ACC112 (cell line): ENCODE data around the gene BIRC6.
"Not testable (repeated sequence)": the region's sequence is repeated elsewhere in the genome, so short reads cannot be mapped to it uniquely, and the experiment has no call there.

Experiments
- H2AFZ ChIP-seq: fragments of 200-600 bp; sonication (generic); one replicate; pipeline ENCODE4 v1.6.0; 2017; ENCODE audit warnings: antibody characterized with exemption, low read length; ENCODE audit not compliant: unreplicated experiment
- H3K27ac ChIP-seq: fragments of 200-600 bp; sonication (generic); 2 replicates; pipeline ENCODE4 v1.5.1; 2014; ENCODE audit warnings: low read depth, mild to moderate bottlenecking, antibody characterized with exemption, low read length, moderate library complexity
- H3K27me3 ChIP-seq: fragments of 200-600 bp; sonication (generic); 2 replicates; pipeline ENCODE4 v1.6.1; 2014; ENCODE audit warnings: mild to moderate bottlenecking, antibody characterized with exemption, low read length, moderate library complexity, mixed read lengths; ENCODE audit not compliant: insufficient read depth
- H3K36me3 ChIP-seq: fragments of 200-600 bp; sonication (generic); 2 replicates; pipeline ENCODE4 v1.6.1; 2016; ENCODE audit warnings: mild to moderate bottlenecking, antibody characterized with exemption, low read length, moderate library complexity, mixed read lengths; ENCODE audit not compliant: insufficient read depth
- H3K4me1 ChIP-seq: fragments of 200-600 bp; sonication (generic); one replicate; pipeline ENCODE4 v1.6.1; 2016; ENCODE audit warnings: low read length, mixed read lengths; ENCODE audit not compliant: insufficient read depth, unreplicated experiment, control insufficient read depth
- H3K4me3 ChIP-seq: fragments of 200-600 bp; sonication (generic); 2 replicates; pipeline ENCODE4 v1.5.1; 2014; ENCODE audit warnings: mild to moderate bottlenecking, low read depth, low read length
- H3K79me2 ChIP-seq: fragments of 200-600 bp; sonication (generic); one replicate; pipeline ENCODE4 v1.6.0; 2016; ENCODE audit warnings: low read length; ENCODE audit not compliant: control insufficient read depth, unreplicated experiment, insufficient read depth

The BIRC6 gene

GRCh38 chr2:32446369-32446768, 89.5 kb downstream of the BIRC6 start:
- Histone ChIP-seq H2AFZ (no peak overlapping the region), H3K27ac (no peak overlapping the region), H3K4me3 (no peak overlapping the region), H3K27me3 (no peaks in the 10 kb centered on the region), H3K79me2 (no peaks in the 10 kb centered on the region), H3K36me3 (peaks cover 46% of the 10 kb centered on the region), H3K4me1 (no peaks in the 10 kb centered on the region)

- Histone ChIP-seq H3K36me3 (peaks cover 21% of the 10 kb centered on the region), H3K4me1 (no peaks in the 10 kb centered on the region), H2AFZ (no peak overlapping the region), H3K79me2 (no peaks in the 10 kb centered on the region), H3K4me3 (no peak overlapping the region), H3K27ac (no peak overlapping the region), H3K27me3 (no peaks in the 10 kb centered on the region)
Measured at GRCh38 chr2:32450851-32451250, 94.0 kb downstream of the BIRC6 start.

DNA sequence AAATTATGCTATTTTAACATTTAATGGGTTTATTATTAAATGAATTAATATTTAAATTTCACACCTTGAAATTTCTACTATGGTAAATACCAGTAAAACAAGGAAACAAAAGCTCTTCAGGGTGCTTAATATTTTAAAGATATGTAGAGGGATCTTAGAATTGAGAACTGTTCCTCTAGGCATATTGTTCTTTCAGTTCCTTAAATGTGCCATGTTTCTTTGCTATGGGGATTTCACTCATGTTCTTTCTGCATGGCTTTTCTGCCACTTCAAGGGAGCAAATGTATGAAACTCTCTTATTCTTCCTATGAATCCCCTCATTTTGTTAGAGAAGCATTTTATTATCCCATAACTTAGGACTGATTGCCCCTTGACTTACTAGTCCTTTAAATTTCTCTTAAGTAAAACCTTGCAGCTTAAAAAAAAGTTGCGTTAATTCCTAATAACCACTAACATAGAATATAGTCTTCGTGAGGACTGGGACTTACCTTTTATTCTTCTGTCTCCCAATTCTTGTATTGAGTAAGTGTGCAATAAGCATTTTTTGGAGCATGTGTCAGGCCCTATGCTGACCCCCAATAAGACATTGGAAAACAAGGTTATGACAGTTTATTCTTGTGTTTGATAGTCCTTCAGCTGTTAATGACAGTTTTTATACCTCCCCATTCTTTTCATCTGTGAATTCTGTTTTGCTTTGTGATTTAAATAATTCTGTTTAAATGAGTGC, 95.7 kb downstream of the BIRC6 start:
- Histone ChIP-seq H3K27ac (no peak overlapping the region), H3K79me2 (peaks cover 4% of the 10 kb centered on the region)

GRCh38 chr2:32453242-32454062, 96.6 kb downstream of the BIRC6 start:
- no peaks in the 10 kb centered on the region for H3K27me3 ChIP-seq
- H3K36me3 ChIP-seq: peaks cover 30% of the 10 kb centered on the region
- peaks cover 6% of the 10 kb centered on the region for H3K79me2 ChIP-seq
- no peak overlapping the region for H2AFZ ChIP-seq
- H3K27ac ChIP-seq: no peak overlapping the region
- H3K4me3 ChIP-seq: no peak overlapping the region
- no peaks in the 10 kb centered on the region for H3K4me1 ChIP-seq

More for the DNA sequence above, 95.7 kb downstream of the BIRC6 start:
- Histone ChIP-seq H3K4me1 (no peaks in the 10 kb centered on the region), H3K36me3 (peaks cover 29% of the 10 kb centered on the region), H3K4me3 (no peak overlapping the region), H3K27me3 (no peaks in the 10 kb centered on the region), H2AFZ (no peak overlapping the region)

DNA sequence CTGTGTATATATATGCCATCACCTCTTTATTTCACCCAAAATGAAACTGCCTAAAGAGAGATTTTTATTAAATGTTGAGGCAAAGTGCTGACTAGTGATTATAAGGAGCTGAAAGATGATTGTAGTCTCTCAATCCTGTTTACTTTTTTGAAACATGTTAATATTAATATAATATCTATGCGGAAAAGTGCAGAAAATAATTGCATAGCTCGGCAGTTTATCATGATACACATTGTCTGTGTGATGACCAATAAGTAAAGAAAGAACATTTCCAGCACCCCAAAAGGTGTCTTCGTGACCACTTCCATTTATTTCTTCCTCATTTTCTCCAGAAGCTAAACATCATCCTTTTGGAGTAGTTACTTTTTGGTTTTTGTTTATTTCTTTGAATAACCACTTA, 99.0 kb downstream of the BIRC6 start:
- Histone ChIP-seq H3K27me3 (no peaks in the 10 kb centered on the region), H3K4me1 (no peaks in the 10 kb centered on the region), H3K79me2 (peaks cover 10% of the 10 kb centered on the region), H3K4me3 (no peak overlapping the region), H2AFZ (no peak overlapping the region), H3K36me3 (peaks cover 24% of the 10 kb centered on the region), H3K27ac (no peak overlapping the region)

GRCh38 chr2:32456808-32457207, 100.0 kb downstream of the BIRC6 start:
- H3K4me3 ChIP-seq: no peak overlapping the region
- no peaks in the 10 kb centered on the region for H3K27me3 ChIP-seq
- H3K27ac ChIP-seq: no peak overlapping the region
- H3K79me2 ChIP-seq: peaks cover 10% of the 10 kb centered on the region
- peaks cover 20% of the 10 kb centered on the region for H3K36me3 ChIP-seq
- no peak overlapping the region for H2AFZ ChIP-seq
- H3K4me1 ChIP-seq: no peaks in the 10 kb centered on the region

GRCh38 chr2:32457814-32458213, 101.0 kb downstream of the BIRC6 start:
- Histone ChIP-seq H3K27ac (no peak overlapping the region), H3K36me3 (peaks cover 20% of the 10 kb centered on the region), H3K4me3 (no peak overlapping the region), H2AFZ (no peak overlapping the region), H3K4me1 (no peaks in the 10 kb centered on the region), H3K79me2 (peaks cover 14% of the 10 kb centered on the region), H3K27me3 (no peaks in the 10 kb centered on the region)

DNA sequence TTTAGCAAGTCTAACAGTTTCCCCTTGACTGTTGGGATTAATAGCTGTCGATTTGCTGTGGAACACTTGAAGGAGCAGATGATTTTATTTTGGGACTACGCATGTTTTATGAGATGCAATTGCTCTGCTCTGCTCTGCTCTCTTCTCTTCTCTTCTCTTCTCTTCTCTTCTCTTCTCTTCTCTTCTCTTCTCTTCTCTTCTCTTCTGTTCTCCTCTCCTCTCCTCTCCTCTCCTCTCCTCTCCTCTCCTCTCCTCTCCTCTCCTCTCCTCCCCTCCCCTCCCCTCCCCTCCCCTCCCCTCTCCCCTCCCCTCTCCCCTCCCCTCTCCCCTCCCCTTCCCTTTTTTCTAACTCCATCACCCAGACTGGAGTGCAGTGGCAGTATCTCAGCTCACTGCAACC, 104.0 kb downstream of the BIRC6 start:
- H3K36me3 ChIP-seq: peaks cover 28% of the 10 kb centered on the region
- not testable (repeated sequence) for H3K27me3 ChIP-seq, H3K4me1 ChIP-seq, H2AFZ ChIP-seq, H3K4me3 ChIP-seq, H3K27ac ChIP-seq
- peaks cover 16% of the 10 kb centered on the region for H3K79me2 ChIP-seq

DNA sequence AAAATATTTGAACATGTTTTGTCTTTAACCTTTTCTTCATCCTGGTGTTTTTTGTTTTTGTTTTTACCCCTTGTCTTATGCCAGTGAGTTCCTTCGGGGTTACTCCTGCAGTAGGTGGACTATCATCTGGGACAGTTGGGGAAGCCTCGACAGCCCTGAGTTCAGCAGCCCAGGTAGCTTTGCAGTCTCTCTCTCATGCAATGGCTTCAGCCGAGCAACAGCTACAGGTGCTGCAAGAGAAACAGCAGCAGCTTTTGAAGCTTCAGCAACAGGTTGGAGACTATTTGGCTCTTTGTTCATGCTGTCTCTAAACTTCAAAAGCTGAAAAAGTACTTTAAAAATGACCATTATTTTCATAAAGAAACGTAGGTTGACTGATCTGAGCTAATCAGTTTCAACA, 106.3 kb downstream of the BIRC6 start:
- H3K27ac ChIP-seq: no peak overlapping the region
- peaks cover 12% of the 10 kb centered on the region for H3K79me2 ChIP-seq
- no peaks in the 10 kb centered on the region for H3K27me3 ChIP-seq
- peaks cover 18% of the 10 kb centered on the region for H3K36me3 ChIP-seq
- no peak overlapping the region for H3K4me3 ChIP-seq
- no peak overlapping the region for H2AFZ ChIP-seq
- peaks cover 6% of the 10 kb centered on the region for H3K4me1 ChIP-seq

GRCh38 chr2:32464431-32464830, 107.6 kb downstream of the BIRC6 start:
- H3K4me3 ChIP-seq: no peak overlapping the region
- peaks cover 21% of the 10 kb centered on the region for H3K36me3 ChIP-seq
- H3K4me1 ChIP-seq: peaks cover 6% of the 10 kb centered on the region
- no peaks in the 10 kb centered on the region for H3K27me3 ChIP-seq
- H3K79me2 ChIP-seq: peaks cover 6% of the 10 kb centered on the region
- H2AFZ ChIP-seq: no peak overlapping the region
- no peak overlapping the region for H3K27ac ChIP-seq

GRCh38 chr2:32472605-32473004, 115.8 kb downstream of the BIRC6 start:
- Histone ChIP-seq H3K79me2 (peaks cover 3% of the 10 kb centered on the region), H3K27me3 (no peaks in the 10 kb centered on the region), H3K36me3 (peaks cover 24% of the 10 kb centered on the region)

More at GRCh38 chr2:32472605-32473004, 115.8 kb downstream of the BIRC6 start:
- H2AFZ ChIP-seq: no peak overlapping the region
- H3K4me1 ChIP-seq: no peaks in the 10 kb centered on the region
- no peak overlapping the region for H3K27ac ChIP-seq
- H3K4me3 ChIP-seq: no peak overlapping the region
